Iris pigment epithelial cell (primary cell): ENCODE measurements around the gene SESN3.
"Not testable (repeated sequence)": the region's sequence is repeated elsewhere in the genome, so short reads cannot be mapped to it uniquely, and the experiment has no call there.

Source experiments
- DNase-seq: peaks from one replicate; pipeline ENCODE4 v3.0.0-alpha.2; 2011; ENCODE audit warnings: low read depth

SESN3 gene, protein sequence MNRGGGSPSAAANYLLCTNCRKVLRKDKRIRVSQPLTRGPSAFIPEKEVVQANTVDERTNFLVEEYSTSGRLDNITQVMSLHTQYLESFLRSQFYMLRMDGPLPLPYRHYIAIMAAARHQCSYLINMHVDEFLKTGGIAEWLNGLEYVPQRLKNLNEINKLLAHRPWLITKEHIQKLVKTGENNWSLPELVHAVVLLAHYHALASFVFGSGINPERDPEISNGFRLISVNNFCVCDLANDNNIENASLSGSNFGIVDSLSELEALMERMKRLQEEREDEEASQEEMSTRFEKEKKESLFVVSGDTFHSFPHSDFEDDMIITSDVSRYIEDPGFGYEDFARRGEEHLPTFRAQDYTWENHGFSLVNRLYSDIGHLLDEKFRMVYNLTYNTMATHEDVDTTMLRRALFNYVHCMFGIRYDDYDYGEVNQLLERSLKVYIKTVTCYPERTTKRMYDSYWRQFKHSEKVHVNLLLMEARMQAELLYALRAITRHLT

DNA sequence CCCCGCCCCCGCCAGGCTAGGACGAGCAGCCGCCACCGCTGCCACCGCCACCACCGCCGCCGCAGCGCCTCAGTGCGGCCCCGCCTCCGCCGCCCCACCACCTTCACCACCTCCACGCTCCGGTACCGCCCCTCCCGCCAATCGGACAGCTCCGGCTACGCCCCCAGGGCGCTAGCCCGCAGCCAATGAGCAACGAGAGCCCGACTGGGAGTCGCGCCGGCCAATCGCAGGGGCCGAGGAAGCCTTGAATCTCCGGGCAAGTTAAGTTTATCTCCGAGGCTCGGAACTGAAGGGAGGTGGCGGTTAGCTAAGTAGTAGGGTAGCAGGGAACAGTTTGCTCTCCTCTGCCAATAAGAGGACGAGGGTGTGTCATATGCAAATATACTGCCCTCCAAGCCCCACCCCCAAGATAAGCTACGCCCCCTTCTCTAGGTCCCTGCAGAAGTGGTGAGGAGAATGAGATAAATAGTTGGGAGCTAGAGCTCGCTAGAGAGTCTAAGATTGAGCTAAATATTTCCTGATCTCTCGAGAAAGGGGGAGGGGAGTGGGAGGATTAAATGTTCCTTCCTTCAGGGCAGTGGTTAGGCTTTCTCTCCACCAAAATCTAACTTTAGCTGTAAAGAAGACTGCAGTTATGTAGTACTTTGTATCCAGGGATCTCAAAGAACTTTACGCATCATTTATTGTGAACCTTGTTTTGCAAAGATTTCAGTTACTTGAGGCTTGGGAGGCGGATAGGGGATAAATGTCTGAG lies at the start of gene SESN3:
TSS of gene SESN3 (minus strand) at position 76 of the 754 bp plus-strand sequence. CDS start 342 bp downstream, outside the sequence.
- peak; percentile 100 for DNase-seq

DNA sequence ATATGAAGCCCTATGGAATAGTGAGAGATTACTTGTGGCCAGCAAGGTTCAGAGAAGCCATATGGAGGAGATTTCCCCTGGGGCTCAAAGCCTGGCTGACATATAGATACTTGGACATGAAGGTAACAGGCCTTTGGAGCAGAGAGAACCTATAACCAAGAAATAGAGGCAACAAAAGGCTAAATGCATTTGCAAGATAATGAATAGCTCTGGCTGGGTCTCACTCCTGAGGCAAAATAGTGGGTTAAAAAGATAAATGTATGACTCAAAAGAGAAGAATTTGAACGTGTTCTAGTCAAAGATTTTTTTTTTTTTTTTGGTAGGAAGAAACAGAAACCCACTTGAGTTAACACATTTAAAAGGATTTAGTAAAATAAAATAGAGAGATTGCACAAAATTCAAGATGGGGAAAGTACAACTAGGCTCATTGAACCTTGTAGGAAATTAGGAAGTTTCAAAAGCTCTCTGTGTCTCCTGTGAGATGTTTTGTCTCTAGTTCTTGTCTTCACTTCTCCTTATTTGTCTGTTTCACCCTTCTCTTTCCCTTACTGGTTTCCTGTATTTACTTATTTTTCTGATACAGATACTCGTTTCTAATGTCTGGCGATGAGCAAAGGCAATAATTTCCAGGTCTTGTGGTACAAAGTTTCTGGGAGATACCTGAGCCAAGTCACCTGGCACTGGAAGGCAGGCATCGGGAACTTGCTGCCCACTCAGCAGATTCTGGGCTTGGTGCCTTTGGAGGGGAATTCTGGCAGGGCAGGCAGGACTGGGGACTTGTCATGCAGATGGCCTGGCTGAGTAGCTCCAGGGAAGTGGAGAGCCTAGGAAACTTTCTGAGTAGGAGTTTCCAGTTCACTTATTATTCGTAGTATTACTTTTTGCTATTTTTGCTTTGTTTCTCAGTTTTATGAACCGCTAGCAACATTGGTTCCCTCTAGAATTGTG lies 49.2 kb upstream of the SESN3 start:
- DNase-seq, result peak; percentile 18

GRCh38 chr11:95277868-95278267 lies 46.9 kb upstream of the SESN3 start:
- no peak for DNase-seq

- DNase-seq, result no peak
Measured at GRCh38 chr11:95276139-95276538, 45.1 kb upstream of the SESN3 start.

GRCh38 chr11:95273618-95274017 lies 42.6 kb upstream of the SESN3 start:
- DNase-seq, result not testable (repeated sequence)

DNA sequence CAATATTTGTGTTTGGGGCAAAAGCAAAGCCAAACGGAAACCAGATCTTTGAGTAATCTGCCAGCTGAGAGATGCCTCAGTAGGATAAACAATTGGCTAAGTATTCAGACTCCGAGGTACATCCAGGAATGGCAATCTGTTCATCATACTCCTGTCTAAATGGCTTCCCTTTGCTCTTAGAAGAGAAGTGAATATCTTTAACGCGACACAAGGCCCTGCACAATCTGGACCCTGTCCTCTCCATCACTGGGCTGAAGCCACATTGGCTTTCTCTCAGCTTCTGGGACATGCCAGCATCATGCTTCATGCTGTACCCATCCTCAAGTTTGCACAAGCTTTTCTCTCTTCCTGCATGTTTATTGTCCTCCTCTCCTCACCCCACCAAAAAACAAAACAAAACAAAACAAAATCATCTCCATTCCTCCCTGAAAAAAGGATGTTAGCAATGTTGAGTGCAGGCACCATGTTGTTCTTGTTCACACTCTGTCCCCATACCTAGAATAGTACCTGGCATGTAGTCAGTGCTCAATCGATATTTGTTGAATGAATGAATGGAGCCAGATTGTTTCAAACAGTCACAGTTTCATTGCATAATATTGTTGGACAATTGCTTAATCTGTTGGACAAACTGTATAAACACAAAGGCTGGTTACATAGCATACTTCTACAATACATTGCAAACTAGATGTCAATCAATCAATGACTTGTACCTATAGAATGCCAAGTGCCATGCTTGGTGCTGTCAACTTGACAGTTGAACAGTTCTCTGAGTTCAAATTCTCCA lies 38.2 kb upstream of the SESN3 start:
- DNase-seq, result no peak

DNA sequence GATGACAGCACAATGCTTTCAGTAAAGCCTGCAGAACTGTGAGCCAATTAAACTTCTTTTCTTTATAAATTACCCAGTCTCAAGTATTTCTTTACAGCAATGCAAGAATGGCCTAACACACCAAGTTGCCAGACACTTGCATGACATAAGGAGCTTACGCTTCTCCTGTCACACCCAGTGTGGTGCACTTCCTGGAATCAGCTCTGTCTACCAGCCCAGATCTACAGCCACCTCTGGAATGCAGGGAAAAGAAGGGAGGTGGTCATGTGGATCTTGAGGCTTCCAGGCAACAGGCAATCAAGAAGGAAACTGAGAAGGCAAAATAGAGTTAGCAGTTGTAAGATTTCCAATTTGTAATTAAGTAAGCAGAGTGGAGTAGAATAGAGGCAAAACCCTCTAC lies 37.4 kb upstream of the SESN3 start:
- DNase-seq, result no peak

DNA sequence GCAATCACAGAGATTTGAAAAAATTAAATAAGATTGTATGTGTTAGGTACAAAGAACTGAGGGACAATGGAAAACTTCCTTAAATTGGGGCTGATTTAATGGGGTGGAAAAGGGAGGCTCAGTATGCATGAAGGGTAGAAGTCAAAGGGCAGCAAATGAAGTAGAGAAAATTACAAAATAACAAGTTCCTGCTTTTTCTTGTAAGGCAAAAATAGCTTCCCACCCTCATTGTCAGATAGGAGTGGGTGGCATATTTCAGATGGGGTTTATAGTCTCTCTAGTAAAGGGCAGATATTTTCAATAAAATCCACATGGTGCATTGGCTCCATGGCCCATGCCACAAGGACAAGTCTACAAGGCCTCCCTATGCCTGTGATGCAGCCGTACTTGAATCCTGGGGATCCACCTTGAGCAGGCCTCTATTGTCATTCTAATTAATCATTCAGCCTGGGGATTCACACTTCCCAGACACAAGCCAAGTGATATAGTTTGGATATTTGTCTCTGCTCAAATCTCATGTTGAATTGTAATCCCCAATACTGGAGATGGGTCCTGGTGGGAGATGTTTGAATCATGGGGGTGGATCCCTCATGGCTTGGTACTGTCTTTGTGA lies 36.7 kb upstream of the SESN3 start:
- no peak for DNase-seq

- DNase-seq, result peak; percentile 27
Measured at GRCh38 chr11:95266751-95267374, 35.9 kb upstream of the SESN3 start.

GRCh38 chr11:95264881-95265280 lies 33.9 kb upstream of the SESN3 start:
- DNase-seq, result no peak

GRCh38 chr11:95262994-95263765 lies 32.2 kb upstream of the SESN3 start:
- DNase-seq, result no peak

DNA sequence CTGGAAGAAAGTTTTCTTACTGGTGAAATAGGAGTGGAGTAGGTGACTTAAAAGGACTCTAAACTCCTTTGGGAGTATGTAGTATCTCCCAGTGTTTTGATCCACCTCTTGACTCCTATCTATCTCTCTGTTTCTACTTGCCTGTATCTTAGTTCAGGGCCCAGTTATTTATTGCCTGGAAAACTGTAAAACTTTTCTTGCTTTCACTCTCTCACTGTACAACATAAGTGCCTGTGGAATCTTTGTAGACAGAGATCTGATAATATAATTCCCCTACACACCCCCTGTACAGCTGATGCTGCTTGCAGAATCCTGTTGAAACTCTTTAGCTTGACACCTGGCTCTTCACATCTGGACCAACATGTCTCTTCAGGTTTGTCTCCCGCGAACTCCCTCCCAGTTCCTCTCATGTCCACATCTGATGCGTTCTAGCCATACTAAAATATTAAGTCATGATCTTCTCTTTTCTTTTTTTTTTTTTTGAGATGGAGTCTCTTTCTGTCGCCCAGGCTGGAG lies 26.5 kb upstream of the SESN3 start:
- DNase-seq, result no peak

GRCh38 chr11:95256321-95256779 lies 25.3 kb upstream of the SESN3 start:
- peak; percentile 61 for DNase-seq

GRCh38 chr11:95255251-95256145 lies 24.5 kb upstream of the SESN3 start:
- no peak for DNase-seq

DNA sequence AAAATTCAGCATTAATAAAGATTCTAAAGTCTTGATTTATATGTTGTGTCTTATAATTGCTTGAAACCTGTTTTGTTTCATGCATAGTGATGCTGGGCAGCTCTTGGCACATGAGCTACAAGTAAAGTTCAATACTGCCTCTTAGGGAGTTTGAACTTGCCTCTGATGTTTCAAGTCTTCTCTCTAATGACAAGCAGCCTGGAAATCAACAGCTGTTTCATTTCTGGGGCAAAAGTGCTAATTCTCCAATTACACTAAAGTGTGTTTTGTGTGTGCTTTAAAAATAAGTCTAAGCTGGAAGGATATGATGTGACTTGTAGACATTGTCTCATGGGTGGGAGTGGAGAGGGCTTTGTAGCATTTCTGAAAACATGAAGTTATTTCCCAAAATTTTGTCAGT lies 23.7 kb upstream of the SESN3 start:
- DNase-seq, result no peak

DNA sequence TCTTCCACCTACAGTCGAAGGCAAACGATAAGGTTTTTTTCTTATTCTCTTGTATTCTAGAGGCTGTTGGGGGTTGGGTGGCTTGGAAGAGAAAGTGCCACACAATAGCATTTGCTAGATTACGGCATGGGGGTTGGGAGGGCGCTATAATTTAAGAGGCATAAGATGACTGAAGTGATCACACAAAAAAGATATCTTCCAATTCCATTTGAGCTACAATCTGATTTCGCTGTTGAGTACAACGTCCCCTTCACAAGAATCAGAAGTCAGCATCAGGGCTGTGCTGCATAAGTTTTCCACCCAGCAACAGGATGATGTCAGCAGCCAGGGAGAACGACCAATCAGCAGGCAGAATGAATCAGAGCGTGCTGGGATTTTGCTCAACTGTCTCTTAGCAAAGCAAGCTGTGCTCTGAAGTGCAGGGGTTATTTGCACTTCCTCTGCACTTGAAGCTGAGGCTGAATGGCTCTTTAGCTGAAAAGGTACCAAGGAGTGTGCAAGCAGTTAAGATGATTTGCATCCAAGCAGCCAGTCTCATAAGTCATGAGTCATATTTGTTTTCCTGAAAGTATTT lies 23.2 kb upstream of the SESN3 start:
- peak; percentile 92 for DNase-seq

GRCh38 chr11:95253141-95253540 lies 22.1 kb upstream of the SESN3 start:
- no peak for DNase-seq

- no peak for DNase-seq
Measured at GRCh38 chr11:95252586-95252985, 21.6 kb upstream of the SESN3 start.
